SK-N-SH (cell line): Measurements from ENCODE around the gene REXO1. TPM values are rescaled to one million over a fixed set of nuclear protein-coding genes. Genes with fewer than 3 reads are reported as not detected.

Experiments
- CTCF ChIA-PET: fragments of 300-600, 350-600 bp; formaldehyde crosslinking; extraction: SDS; loops from one replicate; lab custom pipeline; 2021; lab: Yijun Ruan, JAX
- POLR2A ChIA-PET: fragments of 350-600 bp; sonication (Branson Sonifier 250); formaldehyde crosslinking; extraction: SDS; loops from one replicate; lab custom pipeline; 2020; ENCODE audit warnings: antibody characterized with exemption, inconsistent platforms; lab: Yijun Ruan, JAX
- DNase-seq: peaks from one replicate; pipeline ENCODE4 v3.0.0; 2012
- H2AFZ ChIP-seq: fragments of 200-600 bp; sonication (generic); 2 replicates; pipeline ENCODE4 v1.8.1; 2016; ENCODE audit warnings: antibody characterized with exemption, mild to moderate bottlenecking, low read depth
- H3F3A ChIP-seq: fragments of 200-600 bp; sonication (generic); replicated peaks from 2 replicates; pipeline ENCODE3; 2016; ENCODE audit warnings: antibody characterized with exemption, mild to moderate bottlenecking; ENCODE audit not compliant: insufficient read depth
- H3K27ac ChIP-seq, 2 experiments: fragments of 200-500 bp in 1 of 2; fragments of 200-600 bp in 1 of 2; sonication (Bioruptor generic) in 1 of 2; sonication (generic), shearing (Covaris generic) in 1 of 2; 2 replicates each; pipeline versions ENCODE4 v1.5.1 to v1.6.1; 2014 to 2016; ENCODE audit warnings: low read depth in 2 of 2, inconsistent platforms in 1 of 2, low read length in 1 of 2, mild to moderate bottlenecking in 1 of 2, mixed read lengths in 1 of 2
- H3K27me3 ChIP-seq: fragments of 200-600 bp; sonication (generic), shearing (Covaris generic); 2 replicates; pipeline ENCODE4 v1.6.1; 2016; ENCODE audit warnings: mixed run types; ENCODE audit not compliant: insufficient read depth
- H3K36me3 ChIP-seq, 2 experiments: fragments of 200-500 bp in 1 of 2; fragments of 200-600 bp in 1 of 2; sonication (Bioruptor generic) in 1 of 2; sonication (generic) in 1 of 2; replicated peaks in 1 of 2; 2 replicates each; pipeline versions ENCODE3 to v1.5.1; 2014 to 2016; ENCODE audit warnings: low read length in 1 of 2, mild to moderate bottlenecking in 1 of 2; ENCODE audit not compliant: insufficient read depth in 2 of 2, control insufficient read depth in 1 of 2
- H3K4me1 ChIP-seq, 2 experiments: fragments of 200-500 bp in 1 of 2; fragments of 200-600 bp in 1 of 2; sonication (Bioruptor generic) in 1 of 2; sonication (generic), shearing (Covaris generic) in 1 of 2; 2 replicates each; pipeline versions ENCODE4 v1.5.1 to v1.6.1; 2014 to 2016; ENCODE audit warnings: low read depth in 1 of 2, low read length in 1 of 2, mixed run types in 1 of 2; ENCODE audit not compliant: insufficient read depth in 2 of 2, control insufficient read depth in 1 of 2
- H3K4me2 ChIP-seq: fragments of 200-600 bp; sonication (generic), shearing (Covaris generic); 2 replicates; pipeline ENCODE4 v1.6.1; 2017; ENCODE audit warnings: mixed run types
- H3K4me3 ChIP-seq, 2 experiments: fragments of 200-500 bp in 1 of 2; fragments of 200-600 bp in 1 of 2; sonication (Bioruptor generic) in 1 of 2; sonication (generic), shearing (Covaris generic) in 1 of 2; 2 replicates each; pipeline versions ENCODE4 v1.5.1 to v1.8.1; 2014 to 2016; ENCODE audit warnings: low read depth in 2 of 2, inconsistent platforms in 1 of 2, low read length in 1 of 2, mild to moderate bottlenecking in 1 of 2, mixed read lengths in 1 of 2, moderate library complexity in 1 of 2
- H3K79me2 ChIP-seq: fragments of 200-600 bp; sonication (generic); 2 replicates; pipeline ENCODE4 v1.8.1; 2017; ENCODE audit warnings: mild to moderate bottlenecking; ENCODE audit not compliant: insufficient read depth
- H3K9ac ChIP-seq: fragments of 200-600 bp; sonication (generic); 2 replicates; pipeline ENCODE4 v1.6.1; 2017; ENCODE audit warnings: mixed run types
- H3K9me2 ChIP-seq: fragments of 200-600 bp; sonication (generic); 2 replicates; pipeline ENCODE4 v1.6.1; 2017; ENCODE audit warnings: mixed run types
- H3K9me3 ChIP-seq: fragments of 200-600 bp; sonication (generic); 2 replicates; pipeline ENCODE4 v1.6.1; 2017; ENCODE audit warnings: mixed run types, mild to moderate bottlenecking, moderate library complexity
- H4K20me1 ChIP-seq: fragments of 200-600 bp; sonication (generic); 2 replicates; pipeline ENCODE4 v1.6.1; 2017; ENCODE audit warnings: mild to moderate bottlenecking, mixed run types; ENCODE audit not compliant: insufficient read depth
- ELF1 ChIP-seq: IDR thresholded peaks from 2 replicates; pipeline ENCODE4 v1.4.0; 2012
- JUND ChIP-seq: IDR thresholded peaks from 2 replicates; pipeline ENCODE4 v1.4.0; 2012
- MEF2A ChIP-seq: IDR thresholded peaks from 2 replicates; pipeline ENCODE4 v1.4.0; 2012; ENCODE audit warnings: low read depth, borderline replicate concordance
- MXI1 ChIP-seq: IDR thresholded peaks from 2 replicates; pipeline ENCODE4 v1.6.1; 2012; ENCODE audit warnings: mild to moderate bottlenecking, low read depth, low read length, improper control_type of control experiment
- PBX3 ChIP-seq: IDR thresholded peaks from 2 replicates; pipeline ENCODE4; 2012
- RAD21 ChIP-seq: IDR thresholded peaks from 2 replicates; pipeline ENCODE4 v1.6.1; 2012; ENCODE audit warnings: mild to moderate bottlenecking, low read length
- RCOR1 ChIP-seq: fragments of 150-350 bp; IDR thresholded peaks from 2 replicates; pipeline ENCODE4 v1.6.1; 2017; ENCODE audit warnings: antibody characterized with exemption, low read length
- TEAD4 ChIP-seq: IDR thresholded peaks from 2 replicates; pipeline ENCODE4 v1.4.0; 2012; ENCODE audit warnings: mild to moderate bottlenecking, borderline replicate concordance; ENCODE audit not compliant: insufficient read depth
- YY1 ChIP-seq: IDR thresholded peaks from 2 replicates; pipeline ENCODE4 v1.4.0; 2012; ENCODE audit warnings: low read depth, mild to moderate bottlenecking
- WGBS: methylation state at CpG from one replicate; pipeline ENCODE4 v1.1.6; 2017; ENCODE audit warnings: low lambda C conversion rate; 5-methylcytosine and 5-hydroxymethylcytosine counted together
- polyA plus RNA-seq, 3 experiments: library from polyadenylated mRNA; depleted of rRNA; stranded (reverse); fragments of >200 nt; gene quantifications; 2 replicates each; pipeline ENCODE4 v1.2.3, GENCODE V29; 2012
- TF ChIP-seq, protein P1 (sequence below): IDR thresholded peaks from 2 replicates; pipeline ENCODE4 v1.4.0; 2012; ENCODE audit warnings: low read depth, borderline replicate concordance

The REXO1 gene
- polyA plus RNA-seq, 1 of the 3 experiments (the other 2 are of a cell fraction): 18.8 TPM

DNA sequence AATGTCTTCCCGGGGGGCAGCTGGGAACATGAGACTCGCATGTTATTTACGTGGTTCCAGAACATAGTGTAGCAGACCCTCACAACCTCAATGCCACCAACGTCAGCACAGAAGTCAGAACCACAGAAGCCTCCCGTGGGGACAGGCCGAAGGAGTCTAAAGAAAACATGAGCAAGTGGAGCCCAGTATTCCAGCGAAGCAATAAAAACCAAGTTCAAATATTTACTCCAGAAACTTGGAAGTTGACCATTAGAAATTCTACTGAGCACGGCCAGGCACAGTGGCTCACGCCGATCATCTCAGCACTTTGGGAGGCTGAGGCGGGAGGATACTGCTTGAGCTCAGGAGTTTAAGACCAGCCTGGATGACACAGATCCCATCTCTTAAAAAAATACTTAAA, 18.3 kb downstream of the REXO1 start (continued):
- TF ChIP-seq, protein P1, sequence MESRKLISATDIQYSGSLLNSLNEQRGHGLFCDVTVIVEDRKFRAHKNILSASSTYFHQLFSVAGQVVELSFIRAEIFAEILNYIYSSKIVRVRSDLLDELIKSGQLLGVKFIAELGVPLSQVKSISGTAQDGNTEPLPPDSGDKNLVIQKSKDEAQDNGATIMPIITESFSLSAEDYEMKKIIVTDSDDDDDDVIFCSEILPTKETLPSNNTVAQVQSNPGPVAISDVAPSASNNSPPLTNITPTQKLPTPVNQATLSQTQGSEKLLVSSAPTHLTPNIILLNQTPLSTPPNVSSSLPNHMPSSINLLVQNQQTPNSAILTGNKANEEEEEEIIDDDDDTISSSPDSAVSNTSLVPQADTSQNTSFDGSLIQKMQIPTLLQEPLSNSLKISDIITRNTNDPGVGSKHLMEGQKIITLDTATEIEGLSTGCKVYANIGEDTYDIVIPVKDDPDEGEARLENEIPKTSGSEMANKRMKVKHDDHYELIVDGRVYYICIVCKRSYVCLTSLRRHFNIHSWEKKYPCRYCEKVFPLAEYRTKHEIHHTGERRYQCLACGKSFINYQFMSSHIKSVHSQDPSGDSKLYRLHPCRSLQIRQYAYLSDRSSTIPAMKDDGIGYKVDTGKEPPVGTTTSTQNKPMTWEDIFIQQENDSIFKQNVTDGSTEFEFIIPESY: no peak
- TF ChIP-seq YY1 (no peak), RCOR1 (no peak), MXI1 (no peak), ELF1 (no peak), RAD21 (no peak), TEAD4 (no peak)

- Histone ChIP-seq H3K9me3 (no peaks in the 10 kb centered on the region), H4K20me1 (peaks cover 40% of the 10 kb centered on the region), H3K4me3 (no peak overlapping the region), H3K9ac (no peak overlapping the region), H3K4me2 (no peak overlapping the region), H3K27me3 (no peaks in the 10 kb centered on the region), H3K4me1 (peaks cover 0 to 7% of the 10 kb centered on the region in 2 experiments; a peak in 1 of 4 replicates), H3F3A (peaks cover 6% of the 10 kb centered on the region), H2AFZ (no peak overlapping the region), H3K9me2 (no peaks in the 10 kb centered on the region), H3K27ac (no peak overlapping the region), H3K36me3 (peaks cover 12 to 13% of the 10 kb centered on the region in 2 experiments), H3K79me2 (peaks cover 59% of the 10 kb centered on the region)
- ChIA-PET POLR2A (interaction anchor here (0.8 to 1.1 kb wide), 2 partner anchors 11 to 188 kb away, joined by 3 read pairs; no protein-coding TSS in a partner anchor), CTCF (interaction anchor here (0.9 to 8.1 kb wide), 7 partner anchors 10 to 282 kb away, joined by 3 to 188 read pairs (median 3); no protein-coding TSS in a partner anchor)
- TF ChIP-seq JUND (no peak), ELF1 (no peak), MEF2A (no peak), PBX3 (no peak)
- DNase-seq: no peak
- WGBS: 96% methylated on average over 26 of the region's 57 CpGs
Observed at GRCh38 chr19:1828279-1829238, 19.7 kb downstream of the REXO1 start.
